Heart left ventricle (tissue), 13 donors: ENCODE results near the gene ASPSCR1.

Source experiments
- CTCF ChIP-seq, 12 donors: fragments of 200-600 bp; sonication (generic) in 4 of 12; IDR thresholded peaks; one replicate each; pipeline versions ENCODE4 v1.5.0 to v1.8.0; 2018 to 2022; ENCODE audit warnings: antibody characterized with exemption in 12 of 12, mild to moderate bottlenecking in 5 of 12
- POLR2A ChIP-seq, 2 donors: fragments of 450-650 bp; IDR thresholded peaks; one replicate each; pipeline ENCODE4 v1.6.1; 2017; ENCODE audit warnings: antibody characterized with exemption in 2 of 2, mild to moderate bottlenecking in 2 of 2, moderate library complexity in 2 of 2
- donor health status: ischemic (EF 13 %, LVEDD 7.1; RV severe dilation, severe dysfunction).
- donor health status: DM: no; HTN: yes; CAD: no.
- donor health status: DM: no; HTN: no; CAD: no.
- donor health status: ischemic (EF 25% LVEDD 6.9; RV normal size, moderate dysfunction).
- donor health status: ischemic (EF 25% LVEDD 5.7; RV mildly dilated, moderate dysfunction).
- donor health status: ischemic (EF 35%, LVEDD 5.7; RV mildly dilated, moderate dysfunction).
- donor health status: nonischemic (EF 11% LVEDD 7.7; RV severe dilation, severe dysfunction).
- donor health status: DM: yes; HTN: yes; CAD: no.
- donor health status: PGD.
- donor health status: ischemic (EF 29% LVEDD 5.4; RV normal size, mild dysfunction).
- donor health status: nonischemic (EF 23%, LVEDD 6.1; RV moderate dilation, normal function).

GRCh38 chr17:82055023-82055964 lies 77.9 kb downstream of the ASPSCR1 start:
- no peak for TF ChIP-seq CTCF (IDR thresholded peaks at IDR 0.05)
- TF ChIP-seq POLR2A (IDR thresholded peaks at IDR 0.05), result no peak
